Common myeloid progenitor, CD34-positive (primary cell): Measurements from ENCODE around the gene S100A8.
A peak's percentile ranks its signal among the peaks of the same experiment; 100 is the strongest.

Source experiments
- CTCF ChIA-PET: fragments of 350-600 bp; sonication (Branson Sonifier 250); formaldehyde crosslinking; loops from one replicate; lab custom pipeline; 2021; ENCODE audit warnings: antibody characterized with exemption; lab: Charles Lee
- POLR2A ChIA-PET: fragments of 350-600 bp; sonication (Branson Sonifier 250); formaldehyde crosslinking; loops from one replicate; lab custom pipeline; 2021; ENCODE audit warnings: antibody characterized with exemption; lab: Charles Lee
- DNase-seq, 3 donors: peaks; one replicate each; pipeline versions ENCODE4 v3.0.0 to v3.0.0-alpha.2; 2013
- H3K27ac ChIP-seq, 2 experiments: 1 replicate in 1 of 2; 2 replicates in 1 of 2; pipeline ENCODE4 v1.7.0; 2013; ENCODE audit warnings: inconsistent platforms in 2 of 2, low read length in 2 of 2, mild to moderate bottlenecking in 2 of 2, low read depth in 1 of 2, moderate library complexity in 1 of 2; ENCODE audit not compliant: severe bottlenecking in 2 of 2, insufficient read depth in 1 of 2, poor library complexity in 1 of 2
- H3K27me3 ChIP-seq, 5 experiments: replicated peaks in 2 of 5; 1 replicate in 3 of 5; 2 replicates in 2 of 5; pipeline versions ENCODE4 v1.6.1 to v1.7.0; 2013; ENCODE audit warnings: low read length in 4 of 5, mild to moderate bottlenecking in 2 of 5, moderate library complexity in 2 of 5, inconsistent platforms in 1 of 5; ENCODE audit not compliant: insufficient read depth in 5 of 5, control insufficient read depth in 4 of 5
- H3K36me3 ChIP-seq, 4 experiments: 1 replicate in 2 of 4; 2 replicates in 2 of 4; pipeline versions ENCODE4 v1.6.1 to v1.7.0; 2013; ENCODE audit warnings: low read length in 3 of 4, control low read depth in 1 of 4, mild to moderate bottlenecking in 1 of 4; ENCODE audit not compliant: control insufficient read depth in 4 of 4, insufficient read depth in 4 of 4
- H3K4me1 ChIP-seq, 4 experiments: 1 replicate in 3 of 4; 2 replicates in 1 of 4; pipeline versions ENCODE4 v1.6.1 to v1.7.1; 2013; ENCODE audit warnings: low read length in 3 of 4, mild to moderate bottlenecking in 3 of 4, control low read depth in 1 of 4, inconsistent platforms in 1 of 4, moderate library complexity in 1 of 4; ENCODE audit not compliant: control insufficient read depth in 4 of 4, insufficient read depth in 4 of 4; ENCODE audit errors: control extremely low read depth in 1 of 4
- H3K4me3 ChIP-seq, 7 experiments: 1 replicate in 4 of 7; 2 replicates in 3 of 7; pipeline versions ENCODE4 v1.5.1 to v1.7.0; 2013; ENCODE audit warnings: mild to moderate bottlenecking in 7 of 7, low read length in 6 of 7, moderate library complexity in 6 of 7, inconsistent platforms in 2 of 7, low read depth in 2 of 7, control low read depth in 1 of 7; ENCODE audit not compliant: insufficient read depth in 4 of 7, control insufficient read depth in 1 of 7; ENCODE audit errors: extremely low read depth in 1 of 7
- H3K9me3 ChIP-seq, 5 experiments: 1 replicate in 4 of 5; 2 replicates in 1 of 5; pipeline versions ENCODE4 v1.6.1 to v1.7.1; 2013; ENCODE audit warnings: low read length in 4 of 5, mild to moderate bottlenecking in 2 of 5, inconsistent platforms in 1 of 5, low read depth in 1 of 5, moderate library complexity in 1 of 5; ENCODE audit not compliant: control insufficient read depth in 4 of 5, insufficient read depth in 2 of 5; ENCODE audit errors: control extremely low read depth in 1 of 5
- WGBS: methylation state at CpG from one replicate; pipeline ENCODE4 v1.1.5; 2013; ENCODE audit not compliant: insufficient coverage; 5-methylcytosine and 5-hydroxymethylcytosine counted together

S100A8 gene

GRCh38 chr1:153365696-153366095 lies 25.2 kb downstream of the S100A8 start:
- Histone ChIP-seq H3K27me3 (no peaks in the 10 kb centered on the region), H3K9me3 (no peaks in the 10 kb centered on the region), H3K36me3 (no peaks in the 10 kb centered on the region), H3K4me3 (no peak overlapping the region), H3K27ac (no peak overlapping the region), H3K4me1 (peaks cover 0 to 10% (median 2%) of the 10 kb centered on the region in 4 experiments)
- no peak for DNase-seq
- ChIA-PET CTCF (interaction anchor here (0.6 to 6.0 kb wide), 3 partner anchors 10 to 87 kb away, joined by 4 to 27 read pairs (median 6); no protein-coding TSS in a partner anchor), POLR2A (no interaction called here)
- WGBS, result 89% methylated on average over 5 of the region's 8 CpGs

DNA sequence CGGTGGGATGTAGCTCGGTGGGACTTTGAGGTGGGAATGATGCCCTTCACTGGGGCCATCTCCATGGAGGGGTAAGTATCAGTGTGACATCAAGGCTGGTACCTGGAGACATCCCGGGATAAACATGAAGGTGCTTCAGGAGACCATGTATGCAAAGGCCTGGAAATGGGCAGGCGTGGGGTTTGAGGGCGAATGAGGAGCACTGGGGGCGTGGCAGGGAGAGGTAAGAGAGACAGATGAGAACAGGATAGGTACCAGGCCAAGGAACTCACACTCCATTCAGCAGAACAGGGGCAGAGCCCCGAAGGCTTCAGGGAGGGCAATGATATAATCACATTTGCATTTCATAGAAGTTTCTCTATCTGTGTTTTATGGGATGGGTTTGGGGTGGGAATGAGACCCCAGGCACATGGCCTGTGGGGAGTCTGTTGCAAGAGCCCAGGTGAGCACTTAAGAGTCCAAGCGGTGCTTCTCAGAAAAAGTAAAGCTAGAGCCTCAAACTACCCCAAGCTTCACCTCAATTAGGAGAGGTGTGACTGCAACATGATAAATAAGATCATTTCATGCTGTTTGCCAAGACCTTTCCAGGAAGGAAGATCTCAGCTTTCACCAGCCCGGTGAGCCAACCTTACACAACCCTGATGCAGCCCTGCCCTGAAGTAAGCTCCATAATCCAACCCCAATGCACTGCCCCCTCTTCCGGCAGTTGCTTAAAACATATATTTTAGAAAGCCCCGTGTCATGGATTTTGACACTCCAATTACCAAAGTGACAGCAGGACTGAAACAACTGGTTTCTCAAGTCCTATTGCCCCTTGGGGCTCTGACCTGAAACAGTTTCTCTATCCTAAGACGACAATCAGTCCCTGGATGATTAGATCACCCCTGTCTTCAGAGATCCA lies 25.9 kb downstream of the S100A8 start:
- peak overlapping the region in 1 of 7 experiments; percentile 36 for H3K4me3 ChIP-seq
- no peaks in the 10 kb centered on the region for H3K27me3 ChIP-seq
- CTCF ChIA-PET, result interaction anchor here (2.0 to 6.0 kb wide), 2 partner anchors 10 to 12 kb away, joined by 6 to 27 read pairs; no protein-coding TSS in a partner anchor
- 80% methylated on average over 7 of the region's 12 CpGs for WGBS
- H3K27ac ChIP-seq, result no peak overlapping the region
- H3K9me3 ChIP-seq, result no peaks in the 10 kb centered on the region
- no peaks in the 10 kb centered on the region for H3K36me3 ChIP-seq
- POLR2A ChIA-PET, result no interaction called here
- H3K4me1 ChIP-seq, result peaks cover 0 to 16% (median 3%) of the 10 kb centered on the region in 4 experiments
- no peak for DNase-seq

DNA sequence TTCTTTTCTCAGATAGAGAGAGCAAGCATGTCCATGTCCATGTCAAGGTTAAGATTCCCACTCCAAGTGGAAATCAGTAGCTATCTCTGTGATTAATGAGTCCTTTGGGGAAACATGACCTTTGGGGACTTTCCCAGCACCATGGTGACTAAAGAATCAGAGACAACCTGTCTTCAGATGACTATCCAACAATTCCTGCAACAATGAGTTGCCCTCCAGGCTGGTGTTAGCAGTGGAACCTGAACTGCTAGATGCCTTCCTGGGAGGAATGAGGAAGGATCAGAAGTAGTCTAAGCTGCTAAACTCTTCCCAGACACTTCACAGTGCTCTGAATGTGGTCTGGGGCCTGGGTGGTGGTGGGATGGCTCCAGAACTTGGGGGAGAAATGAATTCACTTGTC lies 26.7 kb downstream of the S100A8 start:
- CTCF ChIA-PET, result interaction anchor here (2.0 to 6.0 kb wide), 2 partner anchors 9 to 11 kb away, joined by 6 to 27 read pairs; no protein-coding TSS in a partner anchor
- POLR2A ChIA-PET, result no interaction called here
- H3K36me3 ChIP-seq, result no peaks in the 10 kb centered on the region

GRCh38 chr1:153363641-153364040 lies 27.2 kb downstream of the S100A8 start:
- POLR2A ChIA-PET, result no interaction called here
- H3K4me3 ChIP-seq, result no peak overlapping the region
- CTCF ChIA-PET, result interaction anchor here (2.0 to 6.0 kb wide), 2 partner anchors 8 to 11 kb away, joined by 6 to 27 read pairs; no protein-coding TSS in a partner anchor
- H3K4me1 ChIP-seq, result peaks cover 0 to 23% (median 8%) of the 10 kb centered on the region in 4 experiments
- no peak overlapping the region for H3K27ac ChIP-seq
- no peaks in the 10 kb centered on the region for H3K9me3 ChIP-seq
- DNase-seq, result no peak
- 94% methylated on average over 3 of the region's 3 CpGs for WGBS
- H3K27me3 ChIP-seq, result no peaks in the 10 kb centered on the region
- no peaks in the 10 kb centered on the region for H3K36me3 ChIP-seq

More for the DNA sequence above, 26.7 kb downstream of the S100A8 start:
- Histone ChIP-seq H3K4me1 (peaks cover 0 to 21% (median 4%) of the 10 kb centered on the region in 4 experiments), H3K27ac (no peak overlapping the region), H3K27me3 (no peaks in the 10 kb centered on the region), H3K9me3 (no peaks in the 10 kb centered on the region), H3K4me3 (no peak overlapping the region)
- no peak for DNase-seq

- H3K27me3 ChIP-seq, result no peaks in the 10 kb centered on the region
- POLR2A ChIA-PET, result interaction anchor here (0.9 kb wide), 1 partner anchor 35 kb away, joined by 3 read pairs; no protein-coding TSS in a partner anchor
- peaks cover 2 to 28% (median 20%) of the 10 kb centered on the region in 4 experiments for H3K4me1 ChIP-seq
- no peak for DNase-seq
- 100% methylated on average over 3 of the region's 3 CpGs for WGBS
- no peak overlapping the region for H3K27ac ChIP-seq
- H3K4me3 ChIP-seq, result no peak overlapping the region
- CTCF ChIA-PET, result interaction anchor here (1.0 to 1.8 kb wide), 6 partner anchors 10 to 256 kb away, joined by 3 to 9 read pairs (median 4); no protein-coding TSS in a partner anchor
- H3K9me3 ChIP-seq, result no peaks in the 10 kb centered on the region
- H3K36me3 ChIP-seq, result no peaks in the 10 kb centered on the region
These were observed 28.6 kb downstream of the S100A8 start for GRCh38 chr1:153362187-153362775.

- ChIA-PET POLR2A (no interaction called here), CTCF (interaction anchor here (1.0 to 1.8 kb wide), 6 partner anchors 9 to 257 kb away, joined by 3 to 9 read pairs (median 4); no protein-coding TSS in a partner anchor)
- DNase-seq, result no peak
- Histone ChIP-seq H3K27ac (no peak overlapping the region), H3K4me1 (peaks cover 2 to 35% (median 26%) of the 10 kb centered on the region in 4 experiments), H3K9me3 (no peaks in the 10 kb centered on the region), H3K4me3 (no peak overlapping the region), H3K36me3 (no peaks in the 10 kb centered on the region), H3K27me3 (no peaks in the 10 kb centered on the region)
- 100% methylated on average over 2 of the region's 4 CpGs for WGBS
These were observed 29.3 kb downstream of the S100A8 start for GRCh38 chr1:153361480-153362109.
